ENCODE results near the gene ANKRD65.

GRCh38 chr1:1442069-1442770 is 21.1 kb upstream of the ANKRD65 start:
- TF ChIP-seq, protein P1, sequence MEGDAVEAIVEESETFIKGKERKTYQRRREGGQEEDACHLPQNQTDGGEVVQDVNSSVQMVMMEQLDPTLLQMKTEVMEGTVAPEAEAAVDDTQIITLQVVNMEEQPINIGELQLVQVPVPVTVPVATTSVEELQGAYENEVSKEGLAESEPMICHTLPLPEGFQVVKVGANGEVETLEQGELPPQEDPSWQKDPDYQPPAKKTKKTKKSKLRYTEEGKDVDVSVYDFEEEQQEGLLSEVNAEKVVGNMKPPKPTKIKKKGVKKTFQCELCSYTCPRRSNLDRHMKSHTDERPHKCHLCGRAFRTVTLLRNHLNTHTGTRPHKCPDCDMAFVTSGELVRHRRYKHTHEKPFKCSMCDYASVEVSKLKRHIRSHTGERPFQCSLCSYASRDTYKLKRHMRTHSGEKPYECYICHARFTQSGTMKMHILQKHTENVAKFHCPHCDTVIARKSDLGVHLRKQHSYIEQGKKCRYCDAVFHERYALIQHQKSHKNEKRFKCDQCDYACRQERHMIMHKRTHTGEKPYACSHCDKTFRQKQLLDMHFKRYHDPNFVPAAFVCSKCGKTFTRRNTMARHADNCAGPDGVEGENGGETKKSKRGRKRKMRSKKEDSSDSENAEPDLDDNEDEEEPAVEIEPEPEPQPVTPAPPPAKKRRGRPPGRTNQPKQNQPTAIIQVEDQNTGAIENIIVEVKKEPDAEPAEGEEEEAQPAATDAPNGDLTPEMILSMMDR (IDR thresholded peaks at IDR 0.05; ENCODE audit: poor library complexity) = no peak
- TF ChIP-seq EZH2phosphoT487 (IDR thresholded peaks at IDR 0.05; ENCODE audit: low read depth, severe bottlenecking, unreplicated experiment) (no peak), EZH2 (IDR thresholded peaks at IDR 0.05; ENCODE audit: borderline replicate concordance) (no peak)

All from hepatocyte (in vitro differentiated cells).